Endothelial cell of umbilical vein (primary cell): ENCODE measurements around the gene MBD5. TPM values are rescaled to one million over a fixed set of nuclear protein-coding genes. Genes with fewer than 3 reads are reported as not detected.

ENCODE experiments used
- BruUV-seq: library from RNA; stranded (reverse); fragments of 400-500 nt; replicated peaks from 2 replicates; lab custom pipeline; 2021; lab: Mats Ljungman, UMichigan
- CTCF ChIA-PET: fragments of 300-600, 350-600 bp; sonication (Branson Sonifier 250); formaldehyde crosslinking; loops from one replicate; lab custom pipeline; 2021; ENCODE audit warnings: antibody characterized with exemption, inconsistent platforms; lab: Charles Lee
- POLR2A ChIA-PET: fragments of 300-600, 350-600 bp; sonication (Branson Sonifier 250); formaldehyde crosslinking; loops from one replicate; lab custom pipeline; 2021; ENCODE audit warnings: antibody characterized with exemption, inconsistent platforms; lab: Charles Lee
- DNase-seq: peaks from one replicate; pipeline ENCODE4 v3.0.0-alpha.2; 2011; ENCODE audit warnings: low read depth, low spot score
- FAIRE-seq: peaks from 2 replicates; lab custom pipeline; 2011; peaks lifted over from hg19 to GRCh38; lab: Jason Lieb, UNC
- H2AFZ ChIP-seq: 2 replicates; pipeline ENCODE4 v1.6.0; 2012; ENCODE audit warnings: low read depth, low read length, control low read depth, inconsistent platforms
- H3K27ac ChIP-seq: 2 replicates; pipeline ENCODE4 v1.5.1; 2011; ENCODE audit warnings: low read depth, mild to moderate bottlenecking, control low read depth, low read length, moderate library complexity; ENCODE audit not compliant: insufficient read depth
- H3K27me3 ChIP-seq, 2 experiments: 2 replicates each; pipeline versions ENCODE4 v1.6.0 to v1.6.1; 2011; ENCODE audit warnings: low read length in 2 of 2, mixed read lengths in 1 of 2; ENCODE audit not compliant: control insufficient read depth in 2 of 2, insufficient read depth in 2 of 2
- H3K36me3 ChIP-seq, 2 experiments: 2 replicates in 1 of 2; 3 replicates in 1 of 2; pipeline ENCODE4 v1.5.1; 2011; ENCODE audit warnings: low read length in 2 of 2, mild to moderate bottlenecking in 1 of 2, moderate library complexity in 1 of 2; ENCODE audit not compliant: control insufficient read depth in 2 of 2, insufficient read depth in 2 of 2; ENCODE audit errors: extremely low read depth in 1 of 2
- H3K4me1 ChIP-seq: 3 replicates; pipeline ENCODE4 v1.5.1; 2011; ENCODE audit warnings: mild to moderate bottlenecking, low read length; ENCODE audit not compliant: control insufficient read depth, insufficient read depth; ENCODE audit errors: extremely low read depth
- H3K4me2 ChIP-seq: 2 replicates; pipeline ENCODE4 v1.6.1; 2011; ENCODE audit warnings: low read length, control low read depth, mixed read lengths; ENCODE audit not compliant: insufficient read depth
- H3K4me3 ChIP-seq, 3 experiments: fragments of 200-600 bp in 1 of 3; sonication (generic), shearing (Covaris generic) in 1 of 3; replicated peaks in 1 of 3; 2 replicates each; pipeline ENCODE4 v1.5.1; 2011 to 2016; ENCODE audit warnings: control low read depth in 3 of 3, low read length in 3 of 3, mild to moderate bottlenecking in 2 of 3, inconsistent platforms in 1 of 3, low read depth in 1 of 3, moderate library complexity in 1 of 3; ENCODE audit not compliant: insufficient read depth in 1 of 3
- H3K79me2 ChIP-seq: 2 replicates; pipeline ENCODE4 v1.6.0; 2012; ENCODE audit warnings: low read length, inconsistent platforms; ENCODE audit not compliant: control insufficient read depth, insufficient read depth
- H3K9ac ChIP-seq: replicated peaks from 2 replicates; pipeline ENCODE3; 2011; ENCODE audit warnings: low read length, control low read depth; ENCODE audit not compliant: insufficient read depth; ENCODE audit errors: extremely low read depth
- H3K9me1 ChIP-seq: replicated peaks from 3 replicates; pipeline ENCODE4 v1.6.0; 2011; ENCODE audit warnings: mild to moderate bottlenecking, low read length; ENCODE audit not compliant: control insufficient read depth, insufficient read depth; ENCODE audit errors: extremely low read depth
- H3K9me3 ChIP-seq: replicated peaks from 2 replicates; pipeline ENCODE4 v1.5.1; 2012; ENCODE audit warnings: low read length, inconsistent platforms; ENCODE audit not compliant: control insufficient read depth, insufficient read depth
- H4K20me1 ChIP-seq: replicated peaks from 2 replicates; pipeline ENCODE3; 2011; ENCODE audit warnings: mild to moderate bottlenecking, low read length; ENCODE audit not compliant: control insufficient read depth, insufficient read depth; ENCODE audit errors: extremely low read depth
- CTCF ChIP-seq, 2 donors: IDR thresholded peaks; 1 replicate in 1 of 2; 2 replicates in 1 of 2; pipeline ENCODE4 v1.5.1; 2011; ENCODE audit warnings: low read length in 2 of 2, mild to moderate bottlenecking in 2 of 2, moderate library complexity in 2 of 2, control low read depth in 1 of 2, inconsistent platforms in 1 of 2, low read depth in 1 of 2; ENCODE audit not compliant: insufficient read depth in 1 of 2; ENCODE audit errors: extremely low read depth in 1 of 2
- EZH2 ChIP-seq: IDR thresholded peaks from 2 replicates; pipeline ENCODE4 v1.6.1; 2012; ENCODE audit warnings: borderline replicate concordance, low read depth, mild to moderate bottlenecking, moderate library complexity, low read length, inconsistent platforms; ENCODE audit not compliant: severe bottlenecking
- FOS ChIP-seq: IDR thresholded peaks from 2 replicates; pipeline ENCODE4 v1.6.1; 2011; ENCODE audit warnings: mild to moderate bottlenecking, low read length, moderate library complexity, borderline replicate concordance; ENCODE audit not compliant: insufficient read depth
- GATA2 ChIP-seq: IDR thresholded peaks from 2 replicates; pipeline ENCODE4 v1.7.0; 2011; ENCODE audit warnings: low read depth, mild to moderate bottlenecking, moderate library complexity, mixed read lengths, low read length; ENCODE audit not compliant: insufficient read length, insufficient read depth
- JUN ChIP-seq: IDR thresholded peaks from 2 replicates; pipeline ENCODE4 v1.6.1; 2011; ENCODE audit warnings: borderline replicate concordance, low read depth; ENCODE audit not compliant: insufficient read length, insufficient read depth
- MAX ChIP-seq: IDR thresholded peaks from 2 replicates; pipeline ENCODE4 v1.6.1; 2011; ENCODE audit not compliant: insufficient read depth, insufficient read length
- MYC ChIP-seq: IDR thresholded peaks from one replicate; pipeline ENCODE4 v1.6.1; 2011; ENCODE audit warnings: mild to moderate bottlenecking, low read depth, low read length
- POLR2A ChIP-seq: IDR thresholded peaks from 2 replicates; pipeline ENCODE4 v1.6.1; 2012; ENCODE audit warnings: low read depth, mild to moderate bottlenecking, control low read depth, low read length
- POLR2AphosphoS5 ChIP-seq: IDR thresholded peaks from 2 replicates; pipeline ENCODE4 v1.6.1; 2012; ENCODE audit warnings: low read depth, mild to moderate bottlenecking, control low read depth, low read length, moderate library complexity; ENCODE audit not compliant: insufficient read depth
- dilution Hi-C: fragments of 300-500 bp; cut with MboI; formaldehyde crosslinking; loops from one replicate; pipeline ENCODE4 v1.15.0; 2019; ENCODE audit warnings: low sequenced_read_pairs; ENCODE audit not compliant: extremely low pct_ligation_motif_present
- intact Hi-C: fragments of 100-400 bp; cut with micrococcal nuclease; formaldehyde crosslinking; loops from one replicate; pipeline ENCODE4 v1.10.0; 2022
- polyA plus RNA-seq, 4 experiments: library from polyadenylated mRNA; depleted of rRNA in 3 of 4; stranded (reverse) in 3 of 4; unstranded in 1 of 4; fragments of >200 nt; gene quantifications; 2 replicates each; pipeline versions ENCODE4 v1.2.1 to v1.2.3, GENCODE V29; 2011 to 2012; ENCODE audit warnings: missing spikeins in 1 of 4
- total RNA-seq: library from RNA; stranded (reverse); gene quantifications from 2 replicates; pipeline ENCODE4 v1.2.3, GENCODE V29; 2021

The MBD5 gene
- total and polyA plus RNA-seq, 2 donors (not counting 3 experiments of a cell fraction or from before 2014, with no cell fraction given): 11.3 to 37.0 TPM

GRCh38 chr2:148202237-148202636 lies 181.3 kb downstream of the MBD5 start:
- Histone ChIP-seq H3K9ac (no peak overlapping the region), H3K4me1 (no peaks in the 10 kb centered on the region), H3K79me2 (no peaks in the 10 kb centered on the region), H2AFZ (no peak overlapping the region), H3K4me3 (no peak overlapping the region), H4K20me1 (no peaks in the 10 kb centered on the region), H3K9me1 (no peaks in the 10 kb centered on the region), H3K36me3 (no peaks in the 10 kb centered on the region), H3K27me3 (no peaks in the 10 kb centered on the region), H3K9me3 (no peaks in the 10 kb centered on the region), H3K4me2 (no peak overlapping the region), H3K27ac (no peak overlapping the region)
- BruUV-seq: no TSS peak
- ChIA-PET CTCF (interaction anchor here (1.1 to 1.3 kb wide), 2 partner anchors 213 to 307 kb away, joined by 7 to 14 read pairs; no protein-coding TSS in a partner anchor), POLR2A (no interaction called here)
- no peak for FAIRE-seq
- DNase-seq: no peak
- intact Hi-C loops: no loop called here
- TF ChIP-seq POLR2AphosphoS5: no peak
- TF ChIP-seq MYC: no peak
- TF ChIP-seq JUN: no peak
- no peak for TF ChIP-seq EZH2
- no peak for TF ChIP-seq CTCF (IDR thresholded peaks at IDR 0.05; ENCODE audit: extremely low read depth in 1 of 2, insufficient read depth in 1 of 2, low read depth in 1 of 2, low read length in 2 of 2)
- TF ChIP-seq POLR2A: no peak
- no peak for TF ChIP-seq GATA2
- TF ChIP-seq MAX: no peak
- no peak for TF ChIP-seq FOS
- dilution Hi-C loops: no loop called here
